Retinal pigment epithelial cell (primary cell): ENCODE results near the gene ACOT7.

Experiments used
- DNase-seq: peaks from one replicate; pipeline ENCODE4 v3.0.0-alpha.2; 2010; ENCODE audit warnings: low read depth
- H3K4me3 ChIP-seq: 2 replicates; pipeline ENCODE4 v1.5.1; 2011; ENCODE audit warnings: mild to moderate bottlenecking, low read length, control low read depth, moderate library complexity
- CTCF ChIP-seq: conservative IDR thresholded peaks from 2 replicates; pipeline ENCODE4 v1.5.1; 2011; ENCODE audit warnings: low read depth, low read length, control low read depth, inconsistent platforms

Gene ACOT7

GRCh38 chr1:6331543-6332273 lies 61.9 kb downstream of the ACOT7 start:
- H3K4me3 ChIP-seq: no peak overlapping the region
- no peak for TF ChIP-seq CTCF
- no peak for DNase-seq

- no peak overlapping the region for H3K4me3 ChIP-seq
- DNase-seq: no peak
- TF ChIP-seq CTCF: no peak
Observed at GRCh38 chr1:6330410-6330911, 63.1 kb downstream of the ACOT7 start.

GRCh38 chr1:6329851-6330250 lies 63.7 kb downstream of the ACOT7 start:
- no peak for DNase-seq
- H3K4me3 ChIP-seq: no peak overlapping the region

GRCh38 chr1:6329396-6329795 lies 64.2 kb downstream of the ACOT7 start:
- no peak overlapping the region for H3K4me3 ChIP-seq
- TF ChIP-seq CTCF: no peak
- DNase-seq: no peak

More at GRCh38 chr1:6329851-6330250, 63.7 kb downstream of the ACOT7 start:
- no peak for TF ChIP-seq CTCF

GRCh38 chr1:6328696-6329095 lies 64.9 kb downstream of the ACOT7 start:
- no peak overlapping the region for H3K4me3 ChIP-seq
- no peak for TF ChIP-seq CTCF
- DNase-seq: no peak

GRCh38 chr1:6328091-6328490 lies 65.5 kb downstream of the ACOT7 start:
- no peak for TF ChIP-seq CTCF
- H3K4me3 ChIP-seq: no peak overlapping the region

GRCh38 chr1:6325482-6325881 lies 68.1 kb downstream of the ACOT7 start:
- no peak for DNase-seq
- no peak overlapping the region for H3K4me3 ChIP-seq
- TF ChIP-seq CTCF: no peak

More at GRCh38 chr1:6328091-6328490, 65.5 kb downstream of the ACOT7 start:
- no peak for DNase-seq
